NCI-H1105 (cell line): ENCODE results near the gene XPNPEP1.

Experiments used
- DNase-seq: peaks from one replicate; lab custom pipeline; 2025; lab: John Stamatoyannopoulos, UW

The XPNPEP1 gene

GRCh38 chr10:109862738-109863137 lies 60.6 kb downstream of the XPNPEP1 start:
- DNase-seq: no peak

DNA sequence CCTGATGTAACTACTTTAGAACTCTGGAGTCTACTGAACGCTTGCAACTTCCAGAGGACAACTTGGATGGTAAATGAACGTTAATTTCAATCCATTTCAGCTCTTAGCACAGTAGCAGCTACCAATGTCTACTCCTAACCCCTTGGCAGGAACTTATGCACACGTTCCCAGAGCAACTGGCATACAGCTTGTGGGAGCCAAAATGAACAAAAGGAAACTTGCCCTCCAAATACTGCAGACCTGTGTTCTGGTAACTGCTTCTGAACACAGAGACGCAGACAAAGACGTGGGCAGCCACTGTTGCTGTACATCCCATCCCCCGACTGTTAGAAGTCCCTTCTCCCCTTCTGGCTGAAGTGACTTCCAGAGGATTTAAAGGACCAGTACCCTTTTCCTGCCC lies 61.3 kb downstream of the XPNPEP1 start:
- no peak for DNase-seq

- peak; percentile 62 for DNase-seq
These were observed 62.2 kb downstream of the XPNPEP1 start for GRCh38 chr10:109861081-109861480.

- DNase-seq: no peak
These were observed 64.1 kb downstream of the XPNPEP1 start for GRCh38 chr10:109859221-109859620.

- DNase-seq: no peak
These were observed 67.6 kb downstream of the XPNPEP1 start for GRCh38 chr10:109855746-109856145.

GRCh38 chr10:109853921-109854320 lies 69.4 kb downstream of the XPNPEP1 start:
- DNase-seq: no peak

GRCh38 chr10:109852475-109853037 lies 70.8 kb downstream of the XPNPEP1 start:
- DNase-seq: peak; percentile 25

DNA sequence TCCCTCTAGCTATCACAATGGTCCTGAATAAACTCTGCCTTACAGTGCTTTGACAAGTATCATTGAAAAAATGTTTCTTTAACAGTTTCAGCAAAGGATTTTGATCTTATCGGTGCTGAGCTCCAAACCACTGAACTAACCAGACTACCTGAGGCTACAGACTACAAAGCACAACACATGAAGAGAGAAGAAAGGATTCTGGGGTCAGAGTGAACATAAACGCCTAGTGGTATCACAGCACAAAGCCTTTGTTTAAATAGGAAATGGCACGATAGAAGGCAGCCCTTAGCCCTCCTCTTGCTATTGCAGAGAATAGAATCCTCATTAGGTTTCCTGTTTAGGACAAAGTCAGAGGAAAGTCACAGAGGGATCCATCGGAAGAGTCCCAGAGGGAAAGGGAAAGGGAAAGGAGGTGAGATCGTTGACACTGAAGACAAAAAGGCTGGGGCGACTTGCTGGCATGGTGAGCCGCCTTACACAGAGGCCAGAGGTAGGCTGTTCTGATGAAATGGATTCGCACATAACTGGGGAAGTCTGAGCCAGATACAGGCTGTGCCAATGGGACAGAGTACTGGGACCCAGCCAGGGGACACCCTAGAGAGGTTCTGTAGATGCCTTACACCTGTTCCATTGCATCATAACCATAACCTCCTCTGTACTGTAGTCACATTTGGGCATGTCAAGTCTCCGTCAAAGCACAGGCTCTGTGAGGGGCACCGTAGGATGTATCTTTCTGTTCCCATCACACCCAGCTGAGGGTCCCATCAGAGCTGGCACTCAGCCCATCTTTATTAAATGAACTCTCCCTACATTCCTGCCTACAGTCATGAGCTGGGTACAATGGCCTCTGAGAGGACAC lies 71.5 kb downstream of the XPNPEP1 start:
- no peak for DNase-seq

- DNase-seq: no peak
These were observed 76.5 kb downstream of the XPNPEP1 start for GRCh38 chr10:109846832-109847231.

- DNase-seq: no peak
These were observed 78.0 kb downstream of the XPNPEP1 start for GRCh38 chr10:109845308-109845707.

GRCh38 chr10:109838592-109839244 lies 84.6 kb downstream of the XPNPEP1 start:
- DNase-seq: no peak

- no peak for DNase-seq
These were observed 85.9 kb downstream of the XPNPEP1 start for GRCh38 chr10:109837384-109837783.

- DNase-seq: no peak
These were observed 88.1 kb downstream of the XPNPEP1 start for GRCh38 chr10:109835257-109835656.

DNA sequence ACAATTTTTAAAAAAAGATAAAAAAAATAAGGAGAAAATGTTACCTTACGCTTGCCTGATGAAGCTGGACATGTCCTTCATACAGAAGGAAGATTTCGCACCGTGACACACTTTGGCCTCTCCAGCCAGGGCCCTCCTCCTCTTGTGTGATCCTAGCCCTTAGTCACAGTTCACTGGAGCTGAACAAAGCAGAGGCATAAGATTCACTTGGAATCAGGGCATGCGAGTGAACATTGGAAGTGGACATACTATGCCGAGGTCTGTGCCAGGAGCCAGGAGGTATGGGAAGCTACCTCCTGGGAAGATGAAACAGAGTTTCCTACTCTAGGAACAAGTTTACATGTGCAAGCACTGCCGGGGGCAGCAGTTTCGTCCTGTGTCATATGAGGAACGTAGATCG lies 91.5 kb downstream of the XPNPEP1 start:
- DNase-seq: no peak

DNA sequence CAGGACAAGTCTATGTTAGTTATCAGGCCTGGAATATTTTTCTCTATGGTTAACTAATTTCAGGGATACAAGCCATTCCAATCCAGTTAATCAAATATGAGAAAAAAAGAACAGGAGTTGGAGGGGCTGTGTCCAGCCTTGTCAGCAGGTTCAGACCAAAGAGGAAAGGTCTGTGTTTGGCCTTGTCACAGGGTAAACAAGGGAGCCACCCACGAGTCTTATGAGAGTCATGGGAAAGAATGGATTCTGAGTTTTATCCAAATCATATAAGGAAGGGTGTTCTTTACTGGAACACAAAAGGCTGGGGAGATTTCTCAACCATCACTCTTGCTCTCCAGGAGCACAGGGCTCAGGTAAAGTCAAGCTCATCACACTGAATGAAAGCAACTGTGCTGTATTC lies 99.1 kb downstream of the XPNPEP1 start:
- no peak for DNase-seq

- DNase-seq: no peak
These were observed 100.1 kb downstream of the XPNPEP1 start for GRCh38 chr10:109823196-109823595.

- no peak for DNase-seq
These were observed 101.6 kb downstream of the XPNPEP1 start for GRCh38 chr10:109821672-109822071.

DNA sequence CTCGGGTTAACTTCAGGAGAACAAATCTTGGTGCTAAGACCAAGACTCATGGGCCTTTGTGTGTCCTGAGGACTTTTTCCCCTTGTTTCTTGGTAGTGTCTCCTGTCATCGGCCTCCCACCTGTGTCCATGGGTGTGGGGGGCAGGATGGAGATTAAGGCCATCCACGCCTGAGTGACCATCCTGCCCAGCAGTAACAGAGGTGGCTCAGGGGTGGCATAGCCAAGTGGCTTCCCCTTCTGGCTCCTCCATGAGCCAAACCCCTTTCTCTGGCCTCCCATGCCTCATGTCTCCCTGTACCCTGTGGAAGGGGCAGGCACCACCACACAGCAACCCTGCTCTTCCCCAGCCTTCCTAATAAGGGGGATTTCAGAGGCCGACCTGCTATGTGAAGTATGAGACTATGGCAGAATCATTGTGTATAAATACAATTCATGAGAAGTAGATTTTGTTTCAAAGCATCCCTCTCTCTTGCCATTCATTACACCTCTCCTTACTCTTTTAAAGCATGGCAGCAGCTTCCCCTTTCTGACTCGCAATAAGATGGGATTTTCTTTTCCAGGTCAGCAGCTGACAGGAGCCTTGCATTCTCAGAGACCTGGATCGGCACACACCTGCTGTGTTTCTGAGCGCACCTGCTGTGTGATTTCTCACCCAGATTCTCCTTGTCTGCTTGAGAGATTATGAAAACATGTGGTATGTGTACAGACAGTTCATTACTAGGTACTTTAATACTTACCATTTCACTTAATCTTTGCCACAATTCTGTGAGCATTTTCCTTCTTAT lies 102.5 kb downstream of the XPNPEP1 start:
- no peak for DNase-seq

- no peak for DNase-seq
These were observed 103.5 kb downstream of the XPNPEP1 start for GRCh38 chr10:109819807-109820206.
